HG03558 (cell line): ENCODE data around the gene TBC1D22B.

Experiments used
- ATAC-seq: cut with Tn5 transposase; IDR thresholded peaks from one replicate; pipeline ENCODE4 v1.9.1; 2021; ENCODE audit warnings: moderate number of reproducible peaks; ENCODE audit not compliant: unreplicated experiment; ENCODE audit errors: extremely low read depth

Gene TBC1D22B

GRCh38 chr6:37347177-37347576, 89.6 kb downstream of the TBC1D22B start:
- ATAC-seq, result no peak

- no peak for ATAC-seq
These were observed 90.1 kb downstream of the TBC1D22B start for GRCh38 chr6:37347670-37348111.

GRCh38 chr6:37351027-37351426, 93.5 kb downstream of the TBC1D22B start:
- no peak for ATAC-seq

- ATAC-seq, result no peak
These were observed 94.8 kb downstream of the TBC1D22B start for GRCh38 chr6:37352384-37352783.

GRCh38 chr6:37353761-37354525, 96.4 kb downstream of the TBC1D22B start, which contains the start of gene RNF8:
Gene RNF8 (plus strand): TSS chr6:37353983. CDS start chr6:37354165, 182 bp downstream.
- ATAC-seq, result peak; percentile 64

GRCh38 chr6:37354526-37355384, 97.2 kb downstream of the TBC1D22B start:
- ATAC-seq, result no peak

- no peak for ATAC-seq
These were observed 99.7 kb downstream of the TBC1D22B start for GRCh38 chr6:37357288-37357687.

- no peak for ATAC-seq
These were observed 100.3 kb downstream of the TBC1D22B start for GRCh38 chr6:37357860-37358259.

GRCh38 chr6:37359039-37359438, 101.5 kb downstream of the TBC1D22B start:
- no peak for ATAC-seq

GRCh38 chr6:37362101-37362828, 104.7 kb downstream of the TBC1D22B start:
- ATAC-seq, result no peak

GRCh38 chr6:37365791-37366190, 108.2 kb downstream of the TBC1D22B start:
- ATAC-seq, result no peak

GRCh38 chr6:37366910-37367309, 109.3 kb downstream of the TBC1D22B start:
- ATAC-seq, result no peak

GRCh38 chr6:37368961-37369320, 111.4 kb downstream of the TBC1D22B start:
- no peak for ATAC-seq

GRCh38 chr6:37369321-37370201, 112.0 kb downstream of the TBC1D22B start:
- no peak for ATAC-seq

- ATAC-seq, result no peak
These were observed 113.8 kb downstream of the TBC1D22B start for GRCh38 chr6:37371154-37372083.

- no peak for ATAC-seq
These were observed 114.5 kb downstream of the TBC1D22B start for GRCh38 chr6:37372116-37372515.

GRCh38 chr6:37373822-37374471, 116.4 kb downstream of the TBC1D22B start:
- ATAC-seq, result no peak

GRCh38 chr6:37375376-37375775, 117.8 kb downstream of the TBC1D22B start:
- no peak for ATAC-seq
